ENCODE results near the gene TMTC2. TPM values are rescaled to one million over a fixed set of nuclear protein-coding genes. Genes with fewer than 3 reads are reported as not detected.
A peak's percentile ranks its signal among the peaks of the same experiment; 100 is the strongest.

TMTC2 gene
- total RNA-seq, 1 donor from 2014 or later, result 25.5 TPM

DNA sequence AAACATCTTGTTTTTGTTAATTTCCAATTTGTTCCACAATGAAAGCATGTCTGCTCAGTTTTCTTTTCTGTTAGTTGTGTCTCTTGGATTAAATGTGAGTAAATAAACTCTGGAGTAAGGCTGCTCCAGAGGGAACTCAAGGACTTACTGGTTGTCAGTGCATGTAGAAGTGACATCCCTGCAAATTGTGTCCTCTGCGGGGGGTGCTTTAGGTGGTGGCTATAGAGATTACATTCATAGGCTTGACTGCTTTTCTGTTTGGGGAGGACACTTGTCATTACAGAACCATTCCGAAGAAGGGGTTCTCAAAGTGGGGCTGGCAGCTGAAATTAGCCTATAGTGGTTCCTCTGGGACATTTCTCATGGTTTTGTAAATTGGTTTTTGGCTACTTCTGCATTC lies 8.8 kb downstream of the TMTC2 start:
- Mint-ChIP-seq H3K9me3 (peaks cover 3% of the 10 kb centered on the region), H3K27me3 (ENCODE audit: insufficient read depth, low read depth) (no peaks in the 10 kb centered on the region), H3K27ac (no peak overlapping the region), H3K4me3 (no peak overlapping the region), H3K4me1 (peaks cover 10% of the 10 kb centered on the region), H3K36me3 (peaks cover 25% of the 10 kb centered on the region)
- H3K79me2 ChIP-seq (ENCODE audit: low read depth), result peaks cover 28% of the 10 kb centered on the region
- peaks cover 14% of the 10 kb centered on the region for H3K4me1 ChIP-seq
- no peak overlapping the region for H3K9ac ChIP-seq
- H3K4me3 ChIP-seq, result no peak overlapping the region
- H3K4me2 ChIP-seq, result peak overlapping the region; percentile 19
- no peaks in the 10 kb centered on the region for H4K20me1 ChIP-seq (ENCODE audit: low read depth)
- no peaks in the 10 kb centered on the region for H3K9me3 ChIP-seq (ENCODE audit: low read depth)
- H3K36me3 ChIP-seq, result no peaks in the 10 kb centered on the region
- peak; percentile 13 for DNase-seq (ENCODE audit: low spot score)
- no peaks in the 10 kb centered on the region for H3K27me3 ChIP-seq
- no peak overlapping the region for H2AFZ ChIP-seq (replicated peaks)
- TF ChIP-seq, protein P1, sequence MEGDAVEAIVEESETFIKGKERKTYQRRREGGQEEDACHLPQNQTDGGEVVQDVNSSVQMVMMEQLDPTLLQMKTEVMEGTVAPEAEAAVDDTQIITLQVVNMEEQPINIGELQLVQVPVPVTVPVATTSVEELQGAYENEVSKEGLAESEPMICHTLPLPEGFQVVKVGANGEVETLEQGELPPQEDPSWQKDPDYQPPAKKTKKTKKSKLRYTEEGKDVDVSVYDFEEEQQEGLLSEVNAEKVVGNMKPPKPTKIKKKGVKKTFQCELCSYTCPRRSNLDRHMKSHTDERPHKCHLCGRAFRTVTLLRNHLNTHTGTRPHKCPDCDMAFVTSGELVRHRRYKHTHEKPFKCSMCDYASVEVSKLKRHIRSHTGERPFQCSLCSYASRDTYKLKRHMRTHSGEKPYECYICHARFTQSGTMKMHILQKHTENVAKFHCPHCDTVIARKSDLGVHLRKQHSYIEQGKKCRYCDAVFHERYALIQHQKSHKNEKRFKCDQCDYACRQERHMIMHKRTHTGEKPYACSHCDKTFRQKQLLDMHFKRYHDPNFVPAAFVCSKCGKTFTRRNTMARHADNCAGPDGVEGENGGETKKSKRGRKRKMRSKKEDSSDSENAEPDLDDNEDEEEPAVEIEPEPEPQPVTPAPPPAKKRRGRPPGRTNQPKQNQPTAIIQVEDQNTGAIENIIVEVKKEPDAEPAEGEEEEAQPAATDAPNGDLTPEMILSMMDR (IDR thresholded peaks at IDR 0.05), result no peak
- TF ChIP-seq EZH2phosphoT487 (IDR thresholded peaks at IDR 0.05), result no peak
- no peak for TF ChIP-seq EZH2 (IDR thresholded peaks at IDR 0.05)
- H3K27ac ChIP-seq, result no peak overlapping the region
- no peaks in the 10 kb centered on the region for H3F3A ChIP-seq (ENCODE audit: low read depth)

DNA sequence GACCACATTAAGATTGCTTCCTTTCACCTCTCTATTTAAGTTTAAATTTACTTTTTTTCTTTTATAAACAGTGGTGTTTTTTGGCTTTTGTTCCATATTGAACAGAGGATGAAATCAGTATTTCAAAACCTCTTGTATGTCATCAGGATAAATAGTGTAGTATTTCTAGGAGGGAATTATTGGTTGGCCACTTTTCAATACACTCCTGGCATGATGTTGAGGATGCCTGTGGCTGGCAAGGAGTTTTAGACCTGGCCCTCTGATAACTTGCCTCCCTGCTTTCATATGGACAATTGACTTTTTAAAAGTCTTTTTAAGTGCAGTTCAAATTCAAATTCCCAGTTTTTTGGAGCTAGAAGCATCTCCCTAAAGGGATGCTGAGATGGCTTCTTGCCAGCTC lies 9.8 kb downstream of the TMTC2 start:
- no peaks in the 10 kb centered on the region for H3F3A ChIP-seq (ENCODE audit: low read depth)
- TF ChIP-seq, protein P1 (IDR thresholded peaks at IDR 0.05), result no peak
- no peak for TF ChIP-seq EZH2 (IDR thresholded peaks at IDR 0.05)
- TF ChIP-seq EZH2phosphoT487 (IDR thresholded peaks at IDR 0.05), result no peak
- H3K36me3 ChIP-seq, result no peaks in the 10 kb centered on the region
- Mint-ChIP-seq H3K9me3 (peaks cover 8% of the 10 kb centered on the region), H3K27ac (no peak overlapping the region), H3K27me3 (ENCODE audit: insufficient read depth, low read depth) (no peaks in the 10 kb centered on the region), H3K4me3 (no peak overlapping the region), H3K4me1 (peaks cover 6% of the 10 kb centered on the region), H3K36me3 (peaks cover 30% of the 10 kb centered on the region)
- H3K4me3 ChIP-seq, result no peak overlapping the region
- no peaks in the 10 kb centered on the region for H3K27me3 ChIP-seq
- no peaks in the 10 kb centered on the region for H4K20me1 ChIP-seq (ENCODE audit: low read depth)
- DNase-seq (ENCODE audit: low spot score), result no peak
- H3K4me2 ChIP-seq, result no peak overlapping the region
- H3K4me1 ChIP-seq, result peaks cover 14% of the 10 kb centered on the region
- peaks cover 21% of the 10 kb centered on the region for H3K79me2 ChIP-seq (ENCODE audit: low read depth)
- no peaks in the 10 kb centered on the region for H3K9me3 ChIP-seq (ENCODE audit: low read depth)
- no peak overlapping the region for H2AFZ ChIP-seq (replicated peaks)
- H3K27ac ChIP-seq, result no peak overlapping the region
- H3K9ac ChIP-seq, result no peak overlapping the region

DNA sequence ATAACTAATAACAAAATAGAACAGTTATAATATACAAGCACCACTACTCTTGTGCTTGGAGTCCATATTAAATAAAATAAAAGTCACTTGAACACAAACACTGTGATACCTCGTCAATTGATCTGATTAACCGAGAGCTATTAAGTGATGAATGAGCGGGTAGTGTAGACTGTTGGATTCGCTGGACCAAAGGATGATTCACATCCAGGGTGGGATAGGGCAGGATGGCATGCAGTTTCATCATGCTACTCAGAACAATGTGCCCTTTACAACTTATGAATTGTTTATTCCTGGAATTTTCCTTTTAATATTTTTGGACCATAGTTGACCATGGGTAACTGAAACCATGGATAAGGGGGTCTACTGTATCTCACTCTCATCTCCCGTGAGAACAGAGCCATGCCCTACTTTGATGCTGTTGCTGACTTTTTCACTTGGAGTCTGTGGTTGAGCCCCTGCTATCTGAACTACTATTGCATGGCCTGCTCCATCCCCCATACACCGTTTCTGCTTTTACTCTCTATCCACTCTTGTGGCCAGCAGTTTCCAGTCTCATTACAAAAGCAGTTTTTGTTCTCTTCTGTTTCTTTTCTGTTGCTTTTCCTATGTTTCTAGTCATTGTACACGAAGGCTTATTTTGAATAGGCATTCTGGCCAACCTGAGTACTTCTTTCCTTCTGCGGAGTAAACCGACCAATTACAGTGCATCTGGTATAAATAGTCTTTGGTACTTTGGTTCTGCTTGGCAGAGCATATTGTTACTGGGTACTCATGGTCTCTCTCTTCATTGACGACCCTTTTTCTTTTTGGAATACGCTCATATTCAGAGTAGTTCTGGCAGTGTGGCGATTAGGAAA lies 12.2 kb downstream of the TMTC2 start:
- H3K27me3 ChIP-seq, result no peaks in the 10 kb centered on the region
- no peak overlapping the region for H3K27ac ChIP-seq
- TF ChIP-seq, protein P1 (IDR thresholded peaks at IDR 0.05), result no peak
- TF ChIP-seq EZH2phosphoT487 (IDR thresholded peaks at IDR 0.05), result no peak
- no peak for TF ChIP-seq EZH2 (IDR thresholded peaks at IDR 0.05)
- no peak overlapping the region for H3K4me2 ChIP-seq
- peaks cover 34% of the 10 kb centered on the region for H3K36me3 Mint-ChIP-seq
- H3K4me3 Mint-ChIP-seq, result no peak overlapping the region
- peaks cover 2% of the 10 kb centered on the region for H3K27me3 Mint-ChIP-seq (ENCODE audit: insufficient read depth, low read depth)
- no peaks in the 10 kb centered on the region for H4K20me1 ChIP-seq (ENCODE audit: low read depth)
- H3K4me1 Mint-ChIP-seq, result peaks cover 6% of the 10 kb centered on the region
- peaks cover 14% of the 10 kb centered on the region for H3K4me1 ChIP-seq
- H3K9ac ChIP-seq, result no peak overlapping the region
- H3K9me3 Mint-ChIP-seq, result peaks cover 15% of the 10 kb centered on the region
- no peak overlapping the region for H2AFZ ChIP-seq (replicated peaks)
- H3K36me3 ChIP-seq, result no peaks in the 10 kb centered on the region
- H3K9me3 ChIP-seq (ENCODE audit: low read depth), result no peaks in the 10 kb centered on the region
- no peaks in the 10 kb centered on the region for H3F3A ChIP-seq (ENCODE audit: low read depth)
- no peak overlapping the region for H3K4me3 ChIP-seq
- no peak overlapping the region for H3K27ac Mint-ChIP-seq
- no peak for DNase-seq (ENCODE audit: low spot score)
- peaks cover 21% of the 10 kb centered on the region for H3K79me2 ChIP-seq (ENCODE audit: low read depth)
